GM12801 (cell line): ENCODE data around the gene ADCY7.

Experiments
- TF ChIP-seq, protein P1 (sequence below): IDR thresholded peaks from one replicate; pipeline ENCODE4 v1.5.1; 2011; ENCODE audit warnings: control low read depth; ENCODE audit not compliant: insufficient read length; ENCODE audit errors: extremely low read depth

ADCY7 gene

DNA sequence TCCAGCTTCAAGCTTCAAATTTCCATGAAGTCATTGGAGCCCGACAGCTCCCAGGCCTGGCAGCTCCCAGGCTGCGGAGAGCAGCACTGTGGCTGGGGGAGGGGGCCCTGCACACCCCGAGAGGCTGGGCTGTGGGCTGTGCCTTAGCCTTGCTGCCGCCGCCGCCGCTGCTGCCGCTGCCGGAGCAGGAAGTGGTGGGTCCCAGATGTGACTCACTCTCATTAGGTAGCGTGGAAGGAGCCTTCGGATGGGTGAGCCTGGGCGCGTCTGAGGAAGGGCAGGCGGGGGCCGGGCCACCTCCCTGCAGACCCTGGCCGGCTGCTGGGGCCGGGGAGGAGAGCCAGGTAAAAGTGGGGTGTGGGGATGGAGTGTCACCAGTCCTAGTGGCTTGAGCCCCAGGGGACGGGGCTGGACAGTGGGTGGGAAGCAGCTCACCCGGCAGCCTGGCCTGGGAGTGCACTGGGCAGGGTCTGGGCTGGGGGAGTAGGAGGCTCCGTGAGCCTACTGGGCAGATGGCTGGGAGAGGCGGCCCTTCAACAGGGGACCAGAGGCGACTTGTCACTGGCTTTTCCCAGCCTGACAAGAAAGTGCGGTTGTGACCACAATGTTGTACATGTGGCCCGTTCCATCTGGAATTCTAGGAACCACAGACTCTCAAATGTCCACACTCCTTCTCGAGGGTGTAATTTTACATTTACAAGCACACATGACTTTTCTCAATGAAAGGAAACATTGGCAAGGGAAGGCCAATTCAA, at the start of gene ADCY7:
ADCY7 (plus strand) TSS at position 215 of the 755 bp plus-strand sequence. CDS start 21,629 bp downstream, outside the sequence.
- TF ChIP-seq, protein P1, sequence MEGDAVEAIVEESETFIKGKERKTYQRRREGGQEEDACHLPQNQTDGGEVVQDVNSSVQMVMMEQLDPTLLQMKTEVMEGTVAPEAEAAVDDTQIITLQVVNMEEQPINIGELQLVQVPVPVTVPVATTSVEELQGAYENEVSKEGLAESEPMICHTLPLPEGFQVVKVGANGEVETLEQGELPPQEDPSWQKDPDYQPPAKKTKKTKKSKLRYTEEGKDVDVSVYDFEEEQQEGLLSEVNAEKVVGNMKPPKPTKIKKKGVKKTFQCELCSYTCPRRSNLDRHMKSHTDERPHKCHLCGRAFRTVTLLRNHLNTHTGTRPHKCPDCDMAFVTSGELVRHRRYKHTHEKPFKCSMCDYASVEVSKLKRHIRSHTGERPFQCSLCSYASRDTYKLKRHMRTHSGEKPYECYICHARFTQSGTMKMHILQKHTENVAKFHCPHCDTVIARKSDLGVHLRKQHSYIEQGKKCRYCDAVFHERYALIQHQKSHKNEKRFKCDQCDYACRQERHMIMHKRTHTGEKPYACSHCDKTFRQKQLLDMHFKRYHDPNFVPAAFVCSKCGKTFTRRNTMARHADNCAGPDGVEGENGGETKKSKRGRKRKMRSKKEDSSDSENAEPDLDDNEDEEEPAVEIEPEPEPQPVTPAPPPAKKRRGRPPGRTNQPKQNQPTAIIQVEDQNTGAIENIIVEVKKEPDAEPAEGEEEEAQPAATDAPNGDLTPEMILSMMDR, result no peak

DNA sequence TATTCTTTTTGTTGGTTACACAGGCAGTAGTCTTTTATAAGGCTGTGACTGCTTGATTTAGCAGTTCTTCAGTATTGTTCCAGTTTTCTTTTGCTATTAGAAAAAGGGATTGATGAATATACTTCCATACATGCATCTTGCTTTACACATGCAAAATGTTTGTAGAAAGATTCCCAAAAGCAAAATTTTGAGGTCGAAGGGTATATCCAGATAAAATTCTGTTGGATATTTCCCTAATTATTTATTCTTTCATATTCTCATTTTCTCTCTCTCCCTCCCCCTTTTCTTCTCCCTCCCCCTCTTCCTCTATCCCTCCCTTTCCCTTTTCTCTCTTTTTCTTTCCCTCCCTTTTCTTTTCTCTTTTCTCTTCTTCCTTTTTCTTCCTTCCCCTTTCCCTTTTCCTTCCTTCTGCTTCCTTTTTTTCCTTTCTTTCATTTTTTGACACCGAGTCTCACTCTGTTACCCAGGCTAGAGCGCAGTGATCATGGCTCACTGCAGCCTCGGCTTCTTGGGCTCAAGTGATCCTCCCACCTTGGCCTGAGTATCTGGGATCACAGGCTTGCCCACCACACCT, 46.9 kb upstream of the ADCY7 start:
- TF ChIP-seq, protein P1, result no peak

- TF ChIP-seq, protein P1, result no peak
Measured at GRCh38 chr16:50224286-50224685, 42.1 kb upstream of the ADCY7 start.

DNA sequence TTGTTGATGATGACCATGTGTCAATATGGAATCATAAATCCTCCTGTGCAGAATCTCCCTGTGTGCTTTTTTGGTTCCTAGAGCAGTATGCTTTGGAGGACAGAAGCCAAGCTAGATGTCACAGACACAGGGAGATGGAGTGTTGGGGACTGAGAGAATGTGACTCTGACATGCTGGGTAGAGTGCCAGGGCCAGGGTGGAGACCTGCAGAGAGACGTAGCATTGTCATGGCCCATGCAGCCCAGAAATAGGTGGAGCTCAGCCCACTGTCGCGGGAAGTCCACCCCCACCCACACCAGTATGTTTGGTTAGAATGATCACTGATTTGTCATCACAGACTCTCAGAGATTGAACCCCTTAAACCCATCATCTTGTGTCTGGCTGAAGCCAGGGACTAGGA, 39.2 kb upstream of the ADCY7 start:
- TF ChIP-seq, protein P1, result no peak

- TF ChIP-seq, protein P1, result no peak
Measured at GRCh38 chr16:50227665-50228064, 38.7 kb upstream of the ADCY7 start.

- TF ChIP-seq, protein P1, result no peak
Measured at GRCh38 chr16:50228364-50228868, 37.9 kb upstream of the ADCY7 start.

DNA sequence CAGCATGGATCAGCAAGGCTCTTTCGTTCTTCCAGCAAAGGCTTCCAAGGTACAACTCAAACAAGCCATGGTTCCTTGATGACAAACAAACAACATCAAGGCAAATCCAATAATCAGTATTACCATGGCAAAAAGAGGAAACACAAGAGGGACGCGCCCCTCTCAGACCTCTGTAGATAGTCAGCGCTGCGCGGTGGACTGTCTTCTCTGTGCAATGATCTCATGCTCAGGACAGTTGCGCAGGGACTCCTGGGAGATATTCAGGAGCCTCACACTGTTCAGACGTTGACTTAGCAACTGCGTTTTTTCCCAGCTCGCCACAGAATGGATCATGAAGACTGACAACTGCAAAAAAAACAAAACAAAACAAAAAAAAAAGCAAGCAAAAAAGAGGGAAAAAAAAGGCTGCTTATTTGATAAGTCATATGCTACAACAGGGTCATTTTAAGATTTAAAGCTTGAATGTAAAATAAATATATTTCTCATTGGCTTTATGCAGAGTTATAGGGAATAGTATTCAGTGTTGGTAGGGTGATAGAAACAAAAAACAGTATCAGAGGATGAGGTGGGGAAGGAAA, 37.1 kb upstream of the ADCY7 start:
- TF ChIP-seq, protein P1, result no peak
